SK-N-SH treated with all-trans-retinoic acid at 6 μM for 48 hours (cell line): ENCODE measurements around the gene NF1.

Experiments used
- ATAC-seq: fragments of 200-7000 bp; cut with Tn5 transposase; 3 replicates; pipeline ENCODE4 v1.9.1; 2020; ENCODE audit warnings: mild to moderate bottlenecking, moderate library complexity
- ARNTL ChIP-seq: fragments of 450-650 bp; formaldehyde crosslinking; IDR thresholded peaks from 2 replicates; pipeline ENCODE4 v1.5.0; 2020; ENCODE audit warnings: low read depth, mild to moderate bottlenecking, moderate library complexity, borderline replicate concordance
- BACH2 ChIP-seq: fragments of 250-450 bp; sonication (Bioruptor Pico); IDR thresholded peaks from 2 replicates; pipeline ENCODE4 v1.9.0; 2021; ENCODE audit warnings: mild to moderate bottlenecking, borderline replicate concordance
- CREB5 ChIP-seq: fragments of 250-450 bp; sonication (Bioruptor Pico); IDR thresholded peaks from 2 replicates; pipeline ENCODE4 v1.5.1; 2020; ENCODE audit warnings: low read depth, mild to moderate bottlenecking, moderate library complexity
- CSDC2 ChIP-seq: fragments of 250-450 bp; sonication (Bioruptor Pico); IDR thresholded peaks from 2 replicates; pipeline ENCODE4 v1.5.0; 2020; ENCODE audit warnings: mild to moderate bottlenecking, moderate library complexity
- ESRRG ChIP-seq: fragments of 250-450 bp; sonication (Bioruptor Pico); IDR thresholded peaks from 2 replicates; pipeline ENCODE4 v1.6.1; 2021; ENCODE audit warnings: mild to moderate bottlenecking
- GLIS3 ChIP-seq: fragments of 250-450 bp; sonication (Bioruptor Pico); IDR thresholded peaks from 2 replicates; pipeline ENCODE4 v1.5.0; 2020; ENCODE audit warnings: mild to moderate bottlenecking, moderate library complexity
- ISL1 ChIP-seq: fragments of 250-450 bp; sonication (Bioruptor Pico); IDR thresholded peaks from 2 replicates; pipeline ENCODE4 v2.1.2; 2022; ENCODE audit warnings: mild to moderate bottlenecking, moderate library complexity
- OSR1 ChIP-seq: fragments of 250-450 bp; sonication (Bioruptor Pico); IDR thresholded peaks from 2 replicates; pipeline ENCODE4 v1.8.0; 2022; ENCODE audit warnings: moderate library complexity, mild to moderate bottlenecking, inconsistent platforms
- POU6F1 ChIP-seq: fragments of 250-450 bp; sonication (Bioruptor Pico); IDR thresholded peaks from 2 replicates; pipeline ENCODE4 v1.8.0; 2021; ENCODE audit warnings: low read depth, mild to moderate bottlenecking, moderate library complexity, borderline replicate concordance
- PPARA ChIP-seq: fragments of 250-450 bp; sonication (Bioruptor Pico); IDR thresholded peaks from 2 replicates; pipeline ENCODE4 v1.5.0; 2020; ENCODE audit warnings: mild to moderate bottlenecking, borderline replicate concordance
- SNAI2 ChIP-seq: fragments of 250-450 bp; sonication (Bioruptor Pico); IDR thresholded peaks from 2 replicates; pipeline ENCODE4 v1.5.0; 2020; ENCODE audit warnings: mild to moderate bottlenecking, moderate library complexity
- TSHZ2 ChIP-seq: fragments of 250-450 bp; sonication (Bioruptor Pico); IDR thresholded peaks from 2 replicates; pipeline ENCODE4 v1.5.0; 2020; ENCODE audit warnings: mild to moderate bottlenecking, moderate library complexity
- ZFP3 ChIP-seq: fragments of 250-450 bp; sonication (Bioruptor Pico); IDR thresholded peaks from 2 replicates; pipeline ENCODE4 v1.5.0; 2020; ENCODE audit warnings: mild to moderate bottlenecking, moderate library complexity
- ZFP30 ChIP-seq: fragments of 450-650 bp; formaldehyde crosslinking; IDR thresholded peaks from 2 replicates; pipeline ENCODE4 v1.5.0; 2022; ENCODE audit warnings: mild to moderate bottlenecking, moderate library complexity
- ZNF70 ChIP-seq: fragments of 450-650 bp; formaldehyde crosslinking; IDR thresholded peaks from 2 replicates; pipeline ENCODE4 v1.5.0; 2020; ENCODE audit warnings: mild to moderate bottlenecking, moderate library complexity
- ZNF8 ChIP-seq: fragments of 450-650 bp; formaldehyde crosslinking; IDR thresholded peaks from 2 replicates; pipeline ENCODE4 v1.5.0; 2020; ENCODE audit warnings: mild to moderate bottlenecking, moderate library complexity
- TF ChIP-seq, protein P1 (sequence below): fragments of 250-450 bp; sonication (Bioruptor Pico); IDR thresholded peaks from 2 replicates; pipeline ENCODE4 v1.5.1; 2021; ENCODE audit warnings: mild to moderate bottlenecking, moderate library complexity
- TF ChIP-seq, protein P2 (sequence below): fragments of 250-450 bp; sonication (Bioruptor Pico); IDR thresholded peaks from 2 replicates; pipeline ENCODE4 v1.8.0; 2020; ENCODE audit warnings: mild to moderate bottlenecking, moderate library complexity, borderline replicate concordance

NF1 gene

GRCh38 chr17:31050948-31051347 is 43.8 kb upstream of the NF1 start:
- ATAC-seq, result no peak
- no peak for TF ChIP-seq OSR1 (CRISPR knock-in tag)
- no peak for TF ChIP-seq CSDC2 (CRISPR knock-in tag)
- TF ChIP-seq BACH2 (CRISPR knock-in tag), result no peak
- TF ChIP-seq POU6F1 (CRISPR knock-in tag), result no peak
- TF ChIP-seq ZNF70 (CRISPR knock-in tag), result no peak
- TF ChIP-seq, protein P1, sequence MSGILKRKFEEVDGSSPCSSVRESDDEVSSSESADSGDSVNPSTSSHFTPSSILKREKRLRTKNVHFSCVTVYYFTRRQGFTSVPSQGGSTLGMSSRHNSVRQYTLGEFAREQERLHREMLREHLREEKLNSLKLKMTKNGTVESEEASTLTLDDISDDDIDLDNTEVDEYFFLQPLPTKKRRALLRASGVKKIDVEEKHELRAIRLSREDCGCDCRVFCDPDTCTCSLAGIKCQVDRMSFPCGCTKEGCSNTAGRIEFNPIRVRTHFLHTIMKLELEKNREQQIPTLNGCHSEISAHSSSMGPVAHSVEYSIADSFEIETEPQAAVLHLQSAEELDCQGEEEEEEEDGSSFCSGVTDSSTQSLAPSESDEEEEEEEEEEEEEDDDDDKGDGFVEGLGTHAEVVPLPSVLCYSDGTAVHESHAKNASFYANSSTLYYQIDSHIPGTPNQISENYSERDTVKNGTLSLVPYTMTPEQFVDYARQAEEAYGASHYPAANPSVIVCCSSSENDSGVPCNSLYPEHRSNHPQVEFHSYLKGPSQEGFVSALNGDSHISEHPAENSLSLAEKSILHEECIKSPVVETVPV (CRISPR knock-in tag), result no peak
- TF ChIP-seq SNAI2 (CRISPR knock-in tag), result no peak
- no peak for TF ChIP-seq GLIS3 (CRISPR knock-in tag)
- no peak for TF ChIP-seq CREB5 (CRISPR knock-in tag)
- TF ChIP-seq TSHZ2 (CRISPR knock-in tag), result no peak
- no peak for TF ChIP-seq ESRRG (CRISPR knock-in tag)
- no peak for TF ChIP-seq ZFP30 (CRISPR knock-in tag)
- no peak for TF ChIP-seq ZNF8 (CRISPR knock-in tag)
- TF ChIP-seq ARNTL (CRISPR knock-in tag), result no peak
- TF ChIP-seq ZFP3, result no peak
- no peak for TF ChIP-seq PPARA (CRISPR knock-in tag)
- no peak for TF ChIP-seq ISL1 (CRISPR knock-in tag)
- TF ChIP-seq, protein P2, sequence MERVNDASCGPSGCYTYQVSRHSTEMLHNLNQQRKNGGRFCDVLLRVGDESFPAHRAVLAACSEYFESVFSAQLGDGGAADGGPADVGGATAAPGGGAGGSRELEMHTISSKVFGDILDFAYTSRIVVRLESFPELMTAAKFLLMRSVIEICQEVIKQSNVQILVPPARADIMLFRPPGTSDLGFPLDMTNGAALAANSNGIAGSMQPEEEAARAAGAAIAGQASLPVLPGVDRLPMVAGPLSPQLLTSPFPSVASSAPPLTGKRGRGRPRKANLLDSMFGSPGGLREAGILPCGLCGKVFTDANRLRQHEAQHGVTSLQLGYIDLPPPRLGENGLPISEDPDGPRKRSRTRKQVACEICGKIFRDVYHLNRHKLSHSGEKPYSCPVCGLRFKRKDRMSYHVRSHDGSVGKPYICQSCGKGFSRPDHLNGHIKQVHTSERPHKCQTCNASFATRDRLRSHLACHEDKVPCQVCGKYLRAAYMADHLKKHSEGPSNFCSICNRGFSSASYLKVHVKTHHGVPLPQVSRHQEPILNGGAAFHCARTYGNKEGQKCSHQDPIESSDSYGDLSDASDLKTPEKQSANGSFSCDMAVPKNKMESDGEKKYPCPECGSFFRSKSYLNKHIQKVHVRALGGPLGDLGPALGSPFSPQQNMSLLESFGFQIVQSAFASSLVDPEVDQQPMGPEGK (CRISPR knock-in tag), result no peak

DNA sequence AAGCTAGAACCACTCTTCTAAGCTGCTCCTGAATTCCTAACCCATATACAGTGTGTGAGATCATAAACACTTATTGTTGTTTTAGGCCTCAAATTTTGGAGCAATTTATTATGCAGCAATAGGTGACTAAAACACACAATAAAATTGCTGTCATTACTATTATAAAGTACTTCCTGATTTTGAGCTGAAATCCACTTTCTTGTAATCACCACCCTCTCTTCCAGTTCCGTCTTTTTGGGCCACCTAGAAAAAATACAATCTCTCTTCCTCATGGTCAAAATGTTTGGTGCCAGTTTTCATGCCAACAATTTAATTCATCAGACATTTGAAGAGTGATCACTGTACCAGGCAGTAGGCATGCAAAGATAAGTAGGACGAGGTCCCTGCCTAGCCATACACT is 43.3 kb upstream of the NF1 start:
- TF ChIP-seq ZNF8 (CRISPR knock-in tag), result no peak
- TF ChIP-seq OSR1 (CRISPR knock-in tag), result no peak
- TF ChIP-seq ZFP3, result no peak
- ATAC-seq, result no peak

- peak; percentile 95 for ATAC-seq
- peak; percentile 38; the same call in 1 of the 2 replicates for TF ChIP-seq ZFP3
- TF ChIP-seq CREB5 (CRISPR knock-in tag), result no peak
Observed at GRCh38 chr17:31052187-31052889, 42.4 kb upstream of the NF1 start.
